ENCODE results near the gene CYP2A7.
"Not testable (repeated sequence)": the region's sequence is repeated elsewhere in the genome, so short reads cannot be mapped to it uniquely, and the experiment has no call there.

The CYP2A7 gene

DNA sequence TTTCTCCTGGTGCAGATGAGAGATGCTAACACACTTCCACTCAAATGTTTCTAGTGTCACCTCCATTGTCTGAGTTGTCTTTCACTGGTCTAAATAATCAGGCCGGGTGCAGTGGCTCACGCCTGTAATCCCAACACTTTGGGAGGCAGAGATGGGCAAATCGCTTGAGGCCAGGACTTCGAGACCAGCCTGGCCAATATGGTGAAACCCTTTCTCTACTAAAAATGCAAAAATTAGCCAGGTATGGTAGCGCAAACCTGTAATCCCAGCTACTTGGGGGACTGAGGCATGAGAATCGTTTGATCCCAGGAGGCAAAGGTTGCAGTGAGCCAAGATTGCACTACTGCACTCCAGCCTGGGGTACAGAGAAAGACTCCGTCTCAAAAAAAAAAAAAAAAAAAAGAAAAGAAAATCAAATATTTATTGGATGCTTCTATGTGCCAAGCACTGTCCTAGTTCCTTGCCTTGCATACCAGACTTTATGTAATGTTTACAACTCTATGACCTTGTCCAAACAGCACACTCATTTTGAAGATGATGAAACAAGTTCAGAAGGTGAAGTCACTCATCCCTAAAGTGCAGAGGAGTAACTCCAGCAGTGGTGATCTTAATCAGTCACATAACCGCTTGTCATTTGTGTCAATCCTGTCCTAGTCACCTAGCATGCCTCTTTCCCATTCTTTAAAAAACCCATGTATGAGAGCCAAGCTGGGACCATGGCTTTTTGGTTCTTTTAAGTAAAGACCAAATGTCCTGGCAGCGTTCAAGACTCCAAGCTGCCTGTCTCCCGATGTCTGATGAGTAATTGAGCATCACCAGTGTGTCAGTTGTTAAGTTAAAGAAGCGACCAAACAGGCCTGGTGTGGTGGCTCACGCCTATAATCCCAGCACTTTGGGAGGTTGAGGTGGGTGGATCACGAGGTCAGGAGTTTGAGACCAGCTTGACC is 15.1 kb upstream of the CYP2A7 start:
- not testable (repeated sequence) for DNase-seq

DNA sequence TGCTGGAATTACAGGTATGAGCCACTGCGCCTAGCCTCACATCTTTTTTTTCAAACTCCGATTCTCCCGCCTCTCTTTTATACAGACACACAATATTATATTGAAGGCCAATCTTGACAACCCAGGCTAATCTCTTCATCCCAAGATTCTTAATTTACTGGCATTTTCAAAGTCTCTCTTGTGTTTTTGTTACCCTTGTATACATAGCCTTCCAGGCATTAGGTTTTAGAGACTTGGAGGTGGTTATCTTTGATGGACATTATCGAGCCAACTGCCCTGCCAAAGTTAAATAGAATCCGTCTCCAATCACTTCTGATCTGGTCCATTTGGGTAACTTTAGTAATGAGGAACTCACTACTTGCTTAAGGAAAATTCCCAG is 14.4 kb upstream of the CYP2A7 start:
- DNase-seq, result no peak

DNA sequence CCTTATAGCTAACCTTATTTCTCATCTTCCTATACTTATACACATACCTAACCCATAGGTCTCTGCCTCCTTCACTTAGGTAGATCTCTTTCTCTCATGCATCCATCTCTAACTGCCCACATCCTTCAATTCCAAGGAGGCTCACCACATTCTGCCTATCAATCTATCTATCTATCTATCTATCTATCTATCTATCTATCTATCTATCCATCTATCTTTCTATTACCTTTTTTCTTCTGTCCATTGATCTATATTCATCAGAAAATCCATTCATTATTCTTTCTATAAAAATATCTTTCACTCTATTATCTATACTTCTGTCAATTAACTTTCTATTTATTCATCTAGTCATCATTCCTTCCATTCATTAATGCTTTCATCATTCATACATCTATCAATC is 11.1 kb upstream of the CYP2A7 start:
- DNase-seq, result no peak

DNA sequence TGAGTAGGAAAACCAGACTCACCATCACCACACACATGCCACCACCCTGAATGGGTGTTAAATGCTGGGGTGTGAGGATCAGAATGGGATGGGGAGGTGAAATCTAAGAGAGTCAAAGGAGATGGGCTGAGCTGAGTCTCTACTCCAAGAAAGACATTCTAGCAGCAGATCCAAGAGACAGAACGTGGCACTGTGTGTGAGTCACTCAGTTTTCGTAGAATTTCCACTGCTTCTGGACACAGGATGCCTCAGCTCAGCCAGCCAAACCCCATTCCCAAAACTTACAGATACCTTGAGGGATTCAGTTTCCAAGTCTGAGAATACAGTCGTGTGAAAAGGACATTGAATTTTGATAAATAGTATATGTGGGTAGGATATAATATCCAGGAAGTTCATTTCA is 7.3 kb upstream of the CYP2A7 start:
- no peak for DNase-seq

DNA sequence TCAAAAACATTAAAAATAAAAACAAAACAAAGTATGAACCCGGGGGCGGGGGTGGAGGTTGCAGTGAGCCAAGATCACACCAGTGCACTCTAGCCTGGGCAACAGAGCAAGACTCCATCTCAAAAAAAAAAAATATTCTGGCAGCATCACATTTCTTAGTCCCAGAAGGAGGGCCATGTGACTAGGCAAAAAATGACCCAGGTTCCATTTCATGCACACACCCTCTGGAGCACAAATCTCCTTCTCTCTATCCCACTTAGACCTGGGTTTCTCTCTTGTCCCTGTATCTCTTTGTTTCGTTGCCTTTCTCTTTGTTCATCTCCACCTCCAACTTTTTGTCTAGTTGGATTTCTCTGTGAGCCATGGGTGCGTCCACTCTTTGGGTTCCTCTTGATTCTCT is 6.2 kb upstream of the CYP2A7 start:
- no peak for DNase-seq

DNA sequence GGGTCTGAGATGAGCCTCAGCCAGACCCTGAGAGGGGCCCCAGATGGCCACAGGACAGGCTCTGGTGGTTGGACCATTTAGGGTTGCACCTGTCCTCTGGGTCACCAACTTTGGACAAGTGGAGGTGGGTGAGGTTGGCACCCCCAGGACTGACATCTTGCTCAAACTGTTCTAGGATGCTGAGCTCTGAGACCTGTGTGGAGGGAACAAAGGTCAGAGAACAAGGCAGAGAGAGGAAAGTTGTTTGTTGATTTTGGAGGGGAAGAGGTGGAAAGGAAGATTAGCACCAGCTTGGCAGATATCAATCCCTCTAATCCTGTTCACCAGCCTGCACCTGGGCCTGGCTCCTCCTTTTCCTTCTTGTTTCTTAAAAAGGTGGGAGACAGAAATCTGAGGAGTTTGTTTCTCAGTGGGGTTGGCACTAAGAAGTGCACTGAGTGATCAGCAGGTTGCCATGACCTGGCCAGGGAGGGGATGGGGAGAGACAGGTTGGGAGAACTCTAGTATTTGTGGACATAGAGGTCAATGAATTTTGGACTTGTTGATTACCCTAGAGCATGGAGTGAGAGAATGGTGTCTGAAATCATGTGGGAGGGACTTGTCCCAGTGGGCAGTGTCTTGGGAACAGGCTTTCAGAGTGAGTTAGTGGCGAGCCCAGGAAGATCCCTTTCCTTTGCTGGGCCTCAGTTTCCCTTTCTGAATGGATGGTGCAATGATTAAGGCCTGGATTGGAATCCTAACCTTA is 2.3 kb upstream of the CYP2A7 start:
- not testable (repeated sequence) for DNase-seq

DNA sequence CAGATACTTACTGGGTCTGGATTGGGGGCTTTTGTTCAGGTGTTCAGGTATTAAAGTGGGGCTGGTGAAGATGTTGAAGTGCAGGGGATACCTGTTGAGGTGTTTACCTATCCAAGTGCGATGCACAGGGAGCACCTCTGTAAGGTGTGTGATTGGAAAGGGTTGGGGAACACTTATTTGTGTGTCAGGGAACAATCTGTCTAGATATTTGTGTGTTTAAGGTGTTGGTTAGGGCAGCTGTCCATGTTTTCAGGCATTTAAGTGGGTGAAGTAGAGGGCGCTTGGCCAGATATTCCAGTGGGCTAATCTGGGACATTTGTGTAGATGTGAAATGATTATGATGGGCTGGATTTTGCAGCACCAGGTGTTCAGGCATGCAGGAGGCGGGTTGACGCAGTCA is 2.7 kb downstream of the CYP2A7 start:
- not testable (repeated sequence) for DNase-seq

DNA sequence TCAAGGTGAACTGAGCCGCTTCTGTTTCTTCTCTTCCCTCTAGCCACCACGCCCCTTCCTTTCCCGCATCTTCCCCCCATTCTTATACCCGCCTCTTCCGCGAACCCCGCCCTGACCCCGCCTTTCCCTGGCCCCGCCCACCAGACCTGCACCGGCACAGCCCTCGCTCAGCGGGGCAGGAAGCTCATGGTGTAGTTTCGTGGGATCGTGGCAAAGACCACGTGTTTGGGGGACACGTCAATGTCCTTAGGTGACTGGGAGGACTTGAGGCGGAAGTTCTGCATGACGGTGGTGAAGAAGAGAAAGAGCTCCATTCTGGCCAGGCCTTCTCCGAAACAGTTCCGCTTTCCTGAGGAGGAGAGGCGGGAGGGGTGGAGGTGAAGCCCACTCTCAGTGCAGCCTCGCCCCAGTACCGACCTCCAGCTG is 6.5 kb downstream of the CYP2A7 start:
- DNase-seq, result not testable (repeated sequence)

DNA sequence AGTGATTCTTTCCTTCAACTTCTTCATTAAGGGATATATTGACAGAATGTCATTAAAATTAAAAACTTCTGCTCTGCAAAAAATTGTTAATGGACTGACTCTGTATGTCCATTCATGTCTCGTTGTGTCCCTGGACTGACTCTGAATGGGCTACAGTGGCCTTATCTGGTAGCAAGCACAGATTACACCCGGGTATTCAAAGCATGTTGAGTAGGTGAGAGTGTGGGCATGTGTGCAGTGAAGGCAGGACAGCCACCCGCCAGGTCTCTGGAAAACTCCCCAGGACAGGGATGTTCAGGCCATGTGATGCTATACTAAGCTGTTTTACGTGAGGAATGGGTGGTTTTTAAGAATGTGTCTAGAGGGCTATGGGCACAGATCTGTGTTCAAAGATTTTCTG is 7.2 kb downstream of the CYP2A7 start:
- DNase-seq, result not testable (repeated sequence)

DNA sequence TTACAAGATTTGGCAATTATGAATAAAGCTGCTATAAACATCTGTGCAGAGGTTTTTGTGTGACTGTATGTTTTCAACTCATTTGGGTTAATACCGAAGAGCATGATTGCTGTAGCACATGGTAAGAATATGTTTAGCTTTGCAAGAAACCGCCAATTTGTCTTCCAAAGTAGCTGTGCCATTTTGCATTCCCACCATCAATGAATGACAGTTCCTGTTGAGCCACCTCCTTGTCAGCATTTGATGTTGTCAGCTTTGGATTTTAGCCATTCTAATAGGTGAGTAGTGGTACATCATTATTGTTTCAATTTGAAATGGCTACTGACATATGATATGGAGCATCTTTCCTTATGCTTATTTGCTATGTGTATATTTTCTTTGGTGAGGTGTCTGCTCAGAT is 8.2 kb downstream of the CYP2A7 start:
- not testable (repeated sequence) for DNase-seq

DNA sequence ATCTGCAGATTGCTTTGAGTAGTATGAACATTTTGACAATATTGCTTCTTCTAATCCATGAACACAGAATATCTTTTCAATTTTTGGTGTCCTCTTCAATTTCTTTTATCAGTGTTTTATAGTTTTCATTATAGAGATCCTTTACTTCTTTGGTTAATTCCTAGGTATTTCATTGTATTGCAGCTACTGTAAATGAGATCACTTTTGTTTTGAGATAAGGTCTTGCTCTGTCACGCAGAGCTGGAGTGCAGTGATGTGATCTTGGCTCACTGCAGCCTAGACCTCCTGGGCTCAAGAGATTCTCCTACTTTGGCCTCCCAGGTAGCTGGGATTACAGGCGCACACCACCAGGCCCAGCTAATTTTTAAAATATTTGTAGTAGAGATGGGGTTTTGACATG is 9.8 kb downstream of the CYP2A7 start:
- no peak for DNase-seq

DNA sequence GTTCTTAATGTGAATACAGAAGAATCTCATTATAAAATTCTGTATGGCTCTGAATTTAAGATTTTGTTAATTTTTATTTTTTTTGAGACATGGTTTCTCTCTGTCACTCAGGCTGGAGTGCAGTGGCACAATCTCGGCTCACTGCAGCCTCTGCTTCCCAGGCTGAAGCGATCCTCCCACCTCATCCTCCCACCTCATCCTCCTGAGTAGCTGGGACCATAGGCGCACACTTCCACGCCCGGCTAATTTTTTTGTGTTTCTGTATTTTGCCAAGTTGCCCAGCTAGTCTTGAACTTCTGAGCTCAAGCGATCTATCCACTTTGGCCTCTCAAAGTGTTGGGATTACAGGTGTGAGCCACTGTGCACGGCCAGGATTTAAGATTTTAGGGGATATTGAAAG is 14.3 kb downstream of the CYP2A7 start:
- DNase-seq, result no peak

DNA sequence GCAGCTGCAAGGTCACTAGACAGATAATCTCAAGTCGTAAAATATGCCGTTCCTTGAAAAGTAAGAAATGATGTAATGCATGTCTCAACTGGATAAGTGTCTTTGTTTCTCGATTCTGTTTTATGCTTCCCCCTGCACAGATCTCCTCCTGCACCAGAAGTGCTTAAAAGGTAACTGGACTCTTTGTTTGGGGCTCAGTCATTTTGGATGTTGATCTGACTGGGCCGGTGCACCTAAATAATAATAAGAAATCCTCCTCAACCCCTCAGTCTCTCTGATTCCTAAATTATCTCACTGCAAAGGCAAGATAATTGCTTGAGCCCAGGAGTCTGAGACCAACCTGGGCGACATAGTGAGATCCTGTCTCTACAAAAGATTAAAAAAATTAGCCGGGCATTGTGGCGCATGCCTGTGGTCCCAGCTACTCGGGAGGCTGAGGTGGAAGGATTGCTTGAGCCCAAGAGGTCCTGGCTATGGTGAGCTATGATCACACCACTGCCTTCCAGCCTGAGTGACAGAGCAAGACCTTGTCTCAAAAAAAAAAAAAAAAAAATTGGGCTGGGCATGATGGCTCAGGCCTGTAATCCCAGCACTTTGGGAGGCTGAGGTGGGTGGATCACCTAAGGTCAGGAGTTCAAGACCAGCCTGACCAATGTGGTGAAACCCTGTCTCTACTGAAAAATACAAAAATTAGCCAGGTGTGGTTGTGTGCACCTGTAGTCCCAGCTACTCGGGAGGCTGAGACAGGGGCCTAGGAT is 17.1 kb downstream of the CYP2A7 start:
- DNase-seq, result not testable (repeated sequence)

DNA sequence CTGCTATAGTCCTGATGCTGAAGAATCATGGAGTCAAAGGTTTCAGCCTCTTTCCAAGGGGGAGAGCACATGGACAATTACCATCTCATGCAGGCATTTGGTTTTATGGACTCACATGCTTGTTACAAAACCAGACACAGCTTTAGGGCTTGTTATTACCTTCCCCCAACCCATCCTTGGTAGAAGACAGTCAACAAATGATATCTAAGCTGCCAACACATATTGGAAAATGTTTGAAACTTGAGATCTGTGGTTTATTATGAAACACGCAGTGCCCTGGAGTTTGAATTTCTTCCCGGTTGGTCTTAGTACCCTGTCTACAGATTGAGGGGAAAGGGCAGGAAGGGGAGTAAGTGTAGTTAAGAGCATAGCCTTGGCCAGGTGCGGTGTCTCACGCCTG is 19.2 kb downstream of the CYP2A7 start:
- DNase-seq, result no peak

DNA sequence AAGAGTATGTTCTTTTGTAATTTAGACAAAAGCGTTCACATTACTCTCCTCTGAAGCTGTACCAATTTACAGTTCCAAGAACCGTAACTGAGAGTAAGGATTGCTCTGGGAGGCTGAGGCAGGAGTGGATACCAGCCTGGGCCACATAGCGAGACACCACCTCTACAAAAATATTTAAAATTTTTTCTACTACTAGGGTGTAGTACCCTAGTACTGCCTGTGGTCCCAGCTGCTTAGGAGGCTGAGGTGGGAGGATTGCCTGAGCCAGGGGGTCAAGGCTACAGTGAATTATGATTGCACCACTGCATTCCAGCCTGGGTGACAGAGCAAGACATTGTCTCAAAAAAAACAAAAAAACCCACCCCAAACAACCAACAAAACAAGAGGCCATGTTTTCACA is 19.7 kb downstream of the CYP2A7 start:
- no peak for DNase-seq

DNA sequence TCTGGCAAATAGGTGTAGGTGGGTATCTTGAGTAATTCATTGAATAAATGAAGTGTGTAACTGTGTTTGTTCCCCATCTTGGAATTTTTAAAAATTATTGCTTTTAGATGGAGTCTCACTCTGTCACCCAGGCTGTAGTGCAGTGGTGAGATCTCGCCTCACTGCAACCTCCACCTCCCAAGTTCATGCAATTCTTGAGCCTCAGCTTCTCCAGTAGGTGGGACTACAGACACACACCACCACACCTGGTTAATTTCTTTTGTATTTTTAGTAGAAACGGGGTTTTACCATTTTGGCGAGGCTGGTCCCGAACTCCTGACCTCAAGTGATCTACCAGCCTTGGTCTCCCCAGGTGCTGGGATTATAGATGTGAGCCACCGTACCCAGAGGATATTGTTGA is 23.9 kb downstream of the CYP2A7 start:
- no peak for DNase-seq

DNA sequence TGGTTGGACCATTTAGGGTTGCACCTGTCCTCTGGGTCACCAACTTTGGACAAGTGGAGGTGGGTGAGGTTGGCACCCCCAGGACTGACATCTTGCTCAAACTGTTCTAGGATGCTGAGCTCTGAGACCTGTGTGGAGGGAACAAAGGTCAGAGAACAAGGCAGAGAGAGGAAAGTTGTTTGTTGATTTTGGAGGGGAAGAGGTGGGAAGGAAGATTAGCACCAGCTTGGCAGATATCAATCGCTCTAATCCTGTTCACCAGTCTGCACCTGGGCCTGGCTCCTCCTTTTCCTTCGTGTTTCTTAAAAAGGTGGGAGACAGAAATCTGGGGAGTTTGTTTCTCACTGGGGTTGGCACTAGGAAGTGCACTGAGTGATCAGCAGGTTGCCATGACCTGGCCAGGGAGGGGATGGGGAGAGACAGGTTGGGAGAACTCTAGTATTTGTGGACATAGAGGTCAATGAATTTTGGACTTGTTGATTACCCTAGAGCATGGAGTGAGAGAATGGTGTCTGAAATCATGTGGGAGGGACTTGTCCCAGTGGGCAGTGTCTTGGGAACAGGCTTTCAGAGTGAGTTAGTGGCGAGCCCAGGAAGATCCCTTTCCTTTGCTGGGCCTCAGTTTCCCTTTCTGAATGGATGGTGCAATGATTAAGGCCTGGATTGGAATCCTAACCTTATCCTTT is 29.4 kb downstream of the CYP2A7 start:
- DNase-seq, result not testable (repeated sequence)

DNA sequence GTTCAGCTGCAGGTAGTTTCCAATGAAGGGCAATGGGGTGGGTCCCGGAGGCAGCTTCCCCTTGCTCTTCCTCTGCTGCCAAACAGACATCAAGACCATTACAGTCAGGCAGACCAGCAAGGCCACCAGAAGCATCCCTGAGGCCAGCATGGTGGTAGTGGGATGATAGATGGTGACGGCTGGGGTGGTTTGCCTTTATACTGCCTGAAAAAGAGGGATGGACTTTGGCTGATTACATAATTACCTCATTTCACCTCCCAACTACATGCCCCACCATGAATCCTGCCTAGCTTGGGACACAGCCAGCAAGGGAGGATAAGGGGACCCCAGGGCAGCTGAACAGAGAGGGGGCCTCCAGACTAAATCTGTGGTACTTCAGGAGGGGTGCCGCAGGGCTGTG is 31.8 kb downstream of the CYP2A7 start, which contains the start of gene CYP2A6:
Gene CYP2A6, minus strand, starts transcription at position 171 of the 400 bp plus-strand sequence. Its CDS starts 21 bp downstream, at position 150.
- DNase-seq, result not testable (repeated sequence)

DNA sequence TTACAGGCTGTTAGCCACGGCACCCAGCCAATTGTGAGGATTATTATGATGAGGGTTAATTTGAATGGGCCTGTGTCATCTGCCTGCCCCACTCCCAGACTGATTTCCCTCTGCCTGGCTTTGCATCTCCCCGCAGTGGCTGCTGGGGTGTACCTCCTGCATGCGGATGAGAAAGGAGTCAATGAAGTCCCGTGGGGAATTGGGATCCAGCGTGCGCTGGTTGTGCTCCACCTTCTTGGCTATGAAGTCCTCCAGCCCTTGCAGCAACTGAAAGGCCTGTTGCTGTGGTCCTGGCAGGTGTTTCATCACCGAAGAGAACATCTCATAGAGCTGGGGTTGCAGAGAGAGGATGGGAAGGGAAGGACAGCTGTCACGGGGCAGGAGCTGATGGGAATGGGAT is 35.3 kb downstream of the CYP2A7 start:
- DNase-seq, result not testable (repeated sequence)

DNA sequence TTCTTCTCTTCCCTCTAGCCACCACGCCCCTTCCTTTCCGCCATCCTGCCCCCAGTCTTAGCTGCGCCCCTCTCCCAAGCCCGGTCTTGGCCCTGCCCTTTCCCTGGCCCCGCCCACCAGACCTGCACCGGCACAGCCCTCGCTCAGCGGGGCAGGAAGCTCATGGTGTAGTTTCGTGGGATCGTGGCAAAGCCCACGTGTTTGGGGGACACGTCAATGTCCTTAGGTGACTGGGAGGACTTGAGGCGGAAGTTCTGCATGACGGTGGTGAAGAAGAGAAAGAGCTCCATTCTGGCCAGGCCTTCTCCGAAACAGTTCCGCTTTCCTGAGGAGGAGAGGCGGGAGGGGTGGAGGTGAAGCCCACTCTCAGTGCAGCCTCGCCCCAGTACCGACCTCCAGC is 38.4 kb downstream of the CYP2A7 start:
- DNase-seq, result not testable (repeated sequence)

DNA sequence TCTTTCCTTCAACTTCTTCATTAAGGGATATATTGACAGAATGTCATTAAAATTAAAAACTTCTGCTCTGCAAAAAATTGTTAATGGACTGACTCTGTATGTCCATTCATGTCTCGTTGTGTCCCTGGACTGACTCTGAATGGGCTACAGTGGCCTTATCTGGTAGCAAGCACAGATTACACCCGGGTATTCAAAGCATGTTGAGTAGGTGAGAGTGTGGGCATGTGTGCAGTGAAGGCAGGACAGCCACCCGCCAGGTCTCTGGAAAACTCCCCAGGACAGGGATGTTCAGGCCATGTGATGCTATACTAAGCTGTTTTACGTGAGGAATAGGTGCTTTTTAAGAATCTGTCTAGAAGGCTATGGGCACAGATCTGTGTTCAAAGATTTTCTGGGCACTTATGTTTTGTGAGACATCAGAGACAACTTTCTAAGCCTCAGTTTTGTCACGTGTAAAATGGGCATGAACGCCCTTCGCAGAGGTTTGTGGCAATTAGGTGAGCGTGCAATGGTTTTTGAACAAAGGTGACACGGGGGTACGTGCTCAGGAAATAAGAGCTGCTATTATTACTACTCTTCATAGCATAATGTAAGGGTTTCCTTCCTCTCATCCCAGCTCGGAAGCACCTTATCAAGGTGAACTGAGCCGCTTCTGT is 38.9 kb downstream of the CYP2A7 start:
- DNase-seq, result not testable (repeated sequence)
